Pons (tissue), 1 donor: ENCODE measurements around the gene ZDHHC14.

Source experiments
- DNase-seq: peaks from one replicate; pipeline ENCODE4 v3.0.0-alpha.2; 2016; ENCODE audit warnings: low spot score

ZDHHC14 gene

DNA sequence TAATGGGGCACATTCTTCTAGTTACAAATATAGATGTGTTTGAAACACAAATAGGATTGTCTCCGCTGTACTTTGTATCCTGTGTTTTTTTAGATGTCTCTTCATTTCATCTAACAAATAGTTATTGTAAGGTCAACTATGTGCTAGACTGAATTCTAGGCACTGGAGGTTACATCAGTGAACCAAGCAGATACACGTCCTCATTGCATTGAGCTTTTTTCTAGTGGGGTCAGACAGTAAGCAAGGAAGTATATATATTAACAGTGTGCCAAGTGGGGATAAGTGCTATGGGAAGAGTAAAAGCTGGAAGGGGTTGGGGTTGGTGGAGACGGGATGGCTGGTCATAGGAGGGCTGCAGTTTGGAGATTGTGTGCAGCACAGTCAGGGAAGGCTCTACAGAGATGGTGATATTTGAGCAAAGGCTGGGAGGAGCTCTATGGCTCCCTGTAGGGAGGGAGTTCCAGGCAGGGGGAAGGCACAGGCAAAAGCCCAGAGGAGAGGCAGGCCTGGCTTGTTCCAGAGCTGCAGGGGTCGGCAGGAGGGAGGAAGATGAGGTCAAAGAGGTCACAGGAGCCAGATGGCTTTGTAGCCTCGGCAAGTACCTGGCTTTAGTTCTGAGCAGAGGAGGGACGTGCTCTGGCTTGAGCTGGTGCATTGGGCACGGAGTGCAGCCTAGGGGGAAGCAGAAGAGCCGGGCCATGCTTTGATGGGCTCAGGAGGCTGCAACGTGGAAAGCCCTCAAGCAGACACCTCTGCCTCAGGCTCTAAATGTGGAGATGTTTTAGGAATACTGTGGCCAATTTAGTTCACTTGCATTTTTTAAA, 152.3 kb downstream of the ZDHHC14 start:
- peak; percentile 70 for DNase-seq

DNA sequence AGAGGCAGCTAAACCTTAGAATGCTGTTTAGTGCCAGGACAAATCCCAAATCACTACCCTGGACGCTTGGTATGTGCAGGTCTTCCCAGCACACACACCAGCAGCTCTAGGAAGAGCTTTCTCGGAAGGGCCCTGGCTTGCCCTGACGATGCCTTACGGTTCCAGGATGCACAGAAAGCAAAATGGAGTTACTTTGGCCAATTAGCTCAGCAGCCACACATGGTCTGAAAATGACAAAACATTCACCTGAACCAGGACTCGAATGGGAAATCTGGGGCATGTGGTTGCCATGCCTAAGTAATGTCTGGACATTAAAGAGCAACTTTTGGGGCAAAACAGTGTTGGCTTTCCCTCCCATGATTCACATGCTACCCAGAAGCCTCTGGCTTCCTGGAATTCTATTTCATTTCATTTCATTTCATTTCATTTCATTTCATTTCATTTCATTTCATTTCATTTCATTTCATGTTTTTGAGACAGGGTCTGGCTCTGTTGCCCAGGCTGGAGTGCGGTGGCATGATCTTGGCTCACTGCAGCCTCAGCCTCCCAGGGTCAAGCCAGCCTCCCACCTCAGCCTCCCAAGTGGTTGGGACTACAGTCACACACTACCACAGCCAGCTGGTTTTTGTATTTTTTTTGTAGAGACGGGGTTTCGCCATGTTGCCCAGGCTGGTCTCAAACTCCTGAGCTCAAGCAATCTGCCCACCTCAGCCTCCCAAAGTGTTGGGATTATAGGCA, 153.3 kb downstream of the ZDHHC14 start:
- DNase-seq = no peak

DNA sequence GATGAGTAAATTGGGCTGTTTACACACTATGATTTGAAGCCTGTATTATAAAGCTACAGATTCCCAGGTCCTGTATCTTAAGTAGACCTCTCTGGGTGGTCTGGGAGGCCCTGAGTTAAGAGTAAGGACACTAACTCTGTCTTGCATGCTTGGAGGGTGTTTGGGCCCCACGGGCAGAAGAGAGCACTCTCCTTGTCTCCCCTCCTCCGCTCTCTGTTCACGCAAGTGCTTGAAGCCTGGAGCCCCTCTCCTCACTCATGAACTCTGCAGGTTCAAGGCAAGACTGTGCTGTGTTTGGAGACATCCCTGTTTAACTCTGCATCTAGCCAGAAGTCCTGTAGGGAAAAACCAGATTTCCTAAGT, 154.0 kb downstream of the ZDHHC14 start:
- no peak for DNase-seq

DNA sequence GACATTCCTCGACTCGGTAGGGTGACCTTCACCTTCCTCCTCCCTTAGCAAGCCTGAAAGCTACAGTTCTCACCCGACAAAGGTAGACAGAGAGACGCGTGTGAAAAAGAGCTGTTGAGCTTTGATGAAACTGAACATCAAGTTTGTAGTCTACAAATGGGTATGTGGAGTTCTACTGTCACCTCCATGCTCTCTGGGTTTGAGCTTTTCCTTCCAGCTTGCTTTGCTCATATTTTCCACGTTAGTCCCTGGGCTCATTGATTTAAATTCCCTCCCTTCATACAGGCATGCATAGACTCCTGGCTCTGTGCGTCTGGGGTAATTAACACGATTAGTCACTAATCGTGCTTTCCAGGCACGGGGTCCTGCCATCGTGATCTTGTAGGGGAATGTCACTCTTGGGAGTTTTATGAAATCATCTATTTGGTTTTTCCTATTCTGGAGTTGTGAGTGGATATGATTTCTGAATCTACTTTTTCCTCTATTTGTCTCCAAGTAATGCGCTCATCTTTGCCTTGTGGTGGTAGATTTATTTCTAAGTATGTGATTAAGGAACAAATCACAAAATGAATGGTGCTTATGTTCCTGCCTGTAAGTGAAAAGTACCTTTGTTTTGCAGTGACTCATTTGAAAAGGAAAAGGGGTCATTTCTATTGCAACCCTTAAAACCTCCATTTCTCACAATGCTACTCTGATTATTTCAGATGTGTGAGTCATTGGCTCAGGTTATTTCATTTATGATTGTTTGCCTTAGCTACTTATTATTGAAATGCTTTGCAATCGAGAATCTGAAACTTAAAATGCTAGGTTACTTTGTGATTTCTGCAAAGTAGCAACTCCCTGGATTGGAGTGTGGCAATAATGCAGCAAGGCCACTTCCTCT, 154.6 kb downstream of the ZDHHC14 start:
- peak; percentile 61 for DNase-seq

DNA sequence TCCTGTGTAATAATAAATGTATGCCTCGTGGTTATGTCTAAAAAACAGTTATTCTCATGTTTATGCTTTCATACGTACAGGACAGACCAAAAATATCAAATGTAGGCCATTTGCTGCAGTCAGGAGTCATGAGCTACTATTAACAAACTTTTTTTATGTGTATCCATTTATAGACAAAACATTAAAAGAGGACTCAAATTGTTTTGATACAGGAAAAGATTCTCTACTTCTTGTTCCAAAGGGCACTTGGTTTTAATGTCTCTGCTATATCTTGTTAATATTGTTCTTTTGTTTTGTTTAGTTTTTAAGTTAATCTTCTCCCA, 155.2 kb downstream of the ZDHHC14 start:
- no peak for DNase-seq

DNA sequence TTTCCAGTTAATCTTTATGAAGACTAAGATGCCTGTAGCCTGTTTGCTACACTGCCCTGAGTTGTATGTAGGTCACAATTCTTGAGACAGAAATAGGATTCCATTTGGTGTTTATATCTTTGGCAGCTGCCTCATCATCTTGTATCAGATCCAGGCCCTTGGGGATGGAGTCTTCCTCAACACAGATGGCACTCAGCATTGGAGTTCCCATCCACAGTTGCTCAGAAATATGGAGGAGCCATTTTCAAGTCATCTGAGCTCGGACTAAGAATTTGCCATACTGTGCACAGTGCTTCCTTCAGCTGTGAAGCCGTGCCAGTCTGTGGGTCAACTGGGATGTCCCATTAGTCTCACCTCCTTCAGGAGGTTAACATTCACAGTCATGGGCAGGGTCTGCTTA, 156.6 kb downstream of the ZDHHC14 start:
- DNase-seq = no peak

DNA sequence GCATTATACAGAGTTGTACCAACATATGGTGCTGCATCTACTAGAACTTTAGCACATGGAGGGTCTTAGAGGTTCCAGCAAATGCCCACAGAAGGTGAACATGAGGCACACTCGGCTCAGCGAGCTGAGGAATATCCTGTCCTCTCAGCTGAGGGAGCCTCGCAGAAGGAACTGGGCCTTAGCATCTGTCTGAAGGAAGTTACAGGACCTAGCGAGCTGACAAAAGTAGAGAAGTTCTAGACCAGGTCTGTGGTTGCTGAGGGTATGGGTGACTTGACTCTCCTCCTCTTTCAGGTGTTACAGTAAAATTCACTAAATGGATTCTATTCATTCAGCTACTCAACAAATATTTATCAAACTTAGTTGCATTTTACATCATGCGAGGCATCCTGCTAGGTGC, 157.2 kb downstream of the ZDHHC14 start:
- DNase-seq = no peak

DNA sequence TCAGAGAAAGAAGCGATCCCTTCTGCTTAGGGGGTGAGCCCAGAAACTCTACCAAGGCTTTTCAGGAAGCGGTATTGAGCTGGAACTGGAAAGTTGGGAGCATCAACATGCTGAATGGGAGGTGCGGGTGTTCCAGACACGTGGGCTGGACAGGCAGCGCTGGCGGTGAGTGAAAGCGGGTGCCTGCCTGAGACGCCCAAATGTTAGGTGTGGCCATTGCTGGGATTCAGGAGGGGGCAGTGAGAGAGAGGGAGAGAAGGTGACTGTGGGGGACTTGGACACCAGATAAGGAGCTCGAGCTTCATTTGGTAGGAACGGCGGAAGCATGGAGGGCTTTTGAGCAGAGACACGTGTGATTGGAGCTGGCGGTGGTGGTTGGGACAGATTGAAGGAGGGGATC, 157.7 kb downstream of the ZDHHC14 start:
- no peak for DNase-seq

DNA sequence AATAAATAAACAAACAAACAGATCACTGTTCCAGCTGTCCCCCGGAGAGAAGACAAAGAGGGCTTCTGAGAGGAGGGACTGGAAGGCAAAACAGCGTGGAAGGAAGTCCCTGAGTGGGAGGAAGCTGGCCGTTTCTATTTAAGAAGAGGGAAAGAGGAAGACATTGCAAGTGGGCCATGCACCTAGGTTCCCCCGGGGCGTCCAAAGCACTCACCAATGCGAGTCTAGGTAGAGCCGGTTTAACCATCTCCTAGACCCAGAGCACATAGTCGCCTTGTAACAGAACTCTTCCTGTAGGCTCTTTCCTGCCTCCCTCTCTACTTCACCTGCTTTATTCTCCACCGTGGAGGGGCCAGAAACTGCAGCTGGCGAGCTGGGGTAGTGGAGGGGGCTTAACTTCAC, 158.4 kb downstream of the ZDHHC14 start:
- peak; percentile 83 for DNase-seq

DNA sequence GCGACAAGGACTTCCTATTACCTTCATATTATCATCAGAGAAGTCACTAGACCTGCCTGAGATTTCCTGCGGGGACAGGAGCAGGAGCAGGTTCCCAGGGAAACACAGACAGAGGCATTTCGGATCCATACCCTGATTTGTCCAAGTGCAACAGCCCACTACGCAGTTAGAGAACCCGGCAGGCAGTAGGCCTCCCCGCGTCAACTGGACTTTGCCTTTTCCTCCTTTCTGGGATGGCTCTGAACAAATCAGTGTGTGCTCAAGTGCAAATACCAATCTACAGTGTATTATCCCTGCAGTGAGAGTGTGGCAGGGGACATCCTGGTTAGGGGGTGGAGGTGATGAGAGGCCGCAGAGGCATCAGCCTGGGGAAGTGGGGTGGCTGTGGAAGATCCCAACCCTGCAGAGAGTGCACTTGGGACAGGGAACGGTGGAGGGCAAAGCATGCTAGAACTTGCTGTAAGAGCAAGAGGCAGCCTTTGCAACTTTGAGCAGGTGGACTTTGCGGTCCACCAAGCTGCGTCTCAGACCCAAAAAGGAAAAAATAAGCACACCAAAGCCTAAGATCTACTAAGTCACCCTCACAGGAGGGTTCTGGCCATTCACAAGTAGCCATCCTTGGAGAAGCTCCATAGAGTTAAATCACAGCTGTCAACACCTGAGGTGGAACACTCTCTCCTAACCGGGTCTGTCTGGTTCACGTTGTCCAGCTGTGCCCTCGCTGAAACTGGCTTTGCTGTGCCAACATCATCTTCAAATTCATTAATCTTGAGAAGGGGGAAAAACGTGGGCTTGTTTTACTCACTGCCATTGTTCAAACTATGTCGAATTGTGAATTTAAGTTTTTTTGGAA, 159.1 kb downstream of the ZDHHC14 start:
- DNase-seq = no peak

DNA sequence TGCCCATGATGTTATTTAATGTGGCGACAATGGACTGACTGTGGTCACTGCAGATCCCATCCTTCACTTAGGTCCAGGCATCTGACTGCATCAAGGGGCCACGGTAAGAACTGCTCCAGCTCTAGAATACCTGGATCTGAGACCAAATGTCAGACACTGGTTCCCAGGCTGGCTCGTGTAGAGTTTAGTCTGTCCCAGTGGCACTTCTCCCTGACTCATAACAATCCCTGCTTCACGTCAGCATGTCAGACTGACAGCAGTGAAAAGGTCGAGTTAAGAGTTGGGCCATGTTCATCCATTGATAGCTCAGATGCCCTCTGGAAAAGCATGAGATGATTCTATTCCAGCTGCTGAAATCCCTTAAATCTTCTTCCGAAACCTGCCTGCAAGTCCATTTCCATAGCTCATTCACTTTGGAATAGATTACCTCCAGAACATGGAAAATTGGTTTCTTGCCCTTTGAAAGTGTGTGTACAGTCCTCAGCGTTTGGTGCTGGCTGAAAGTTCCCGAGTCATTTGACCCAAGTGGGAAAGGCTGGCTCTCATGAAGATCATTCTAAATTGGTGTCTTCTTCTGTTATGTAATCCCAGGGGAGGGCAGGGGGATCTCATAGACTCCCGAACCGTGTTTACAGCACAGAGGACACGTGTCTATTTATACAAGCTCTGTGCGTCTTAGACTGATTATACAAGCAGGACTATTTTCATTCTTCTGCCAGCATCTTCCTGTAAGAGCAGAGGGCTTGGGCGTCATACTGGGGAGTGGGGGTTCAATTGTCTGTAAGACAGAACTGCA, 160.8 kb downstream of the ZDHHC14 start:
- DNase-seq = no peak

DNA sequence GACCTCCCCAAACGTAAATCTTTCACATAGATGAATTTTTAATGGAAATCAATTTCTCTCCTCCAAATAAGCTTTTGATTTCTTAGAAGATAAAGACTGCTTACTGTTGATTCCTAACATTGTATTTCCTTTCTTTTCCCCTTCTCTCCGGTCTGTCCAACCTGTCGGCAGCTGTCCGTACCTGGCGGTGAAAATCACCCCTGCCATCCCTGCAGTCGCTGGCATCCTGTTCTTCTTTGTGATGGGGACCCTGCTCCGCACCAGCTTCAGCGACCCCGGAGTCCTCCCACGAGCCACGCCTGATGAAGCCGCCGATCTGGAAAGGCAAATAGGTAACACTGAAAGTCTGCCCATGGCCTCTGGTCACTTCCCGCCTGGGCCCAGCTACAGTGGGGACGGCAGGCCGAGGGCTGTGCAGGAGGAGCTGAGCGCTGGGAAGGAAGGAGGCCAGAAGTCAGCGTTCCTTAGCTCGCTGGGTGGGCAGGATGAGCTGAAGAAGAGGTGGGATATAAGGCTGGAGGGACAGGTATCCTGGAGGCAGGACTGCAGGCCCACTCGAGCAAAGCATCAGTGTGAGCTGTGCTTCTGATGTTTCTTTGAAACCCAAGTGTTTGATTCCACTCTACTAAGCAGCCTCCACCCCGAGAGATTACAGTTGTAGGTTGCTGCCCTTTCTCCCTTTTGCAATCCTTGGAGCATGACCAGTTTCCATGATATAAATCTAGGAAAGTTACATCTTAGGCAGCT, 161.6 kb downstream of the ZDHHC14 start:
- DNase-seq = no peak

DNA sequence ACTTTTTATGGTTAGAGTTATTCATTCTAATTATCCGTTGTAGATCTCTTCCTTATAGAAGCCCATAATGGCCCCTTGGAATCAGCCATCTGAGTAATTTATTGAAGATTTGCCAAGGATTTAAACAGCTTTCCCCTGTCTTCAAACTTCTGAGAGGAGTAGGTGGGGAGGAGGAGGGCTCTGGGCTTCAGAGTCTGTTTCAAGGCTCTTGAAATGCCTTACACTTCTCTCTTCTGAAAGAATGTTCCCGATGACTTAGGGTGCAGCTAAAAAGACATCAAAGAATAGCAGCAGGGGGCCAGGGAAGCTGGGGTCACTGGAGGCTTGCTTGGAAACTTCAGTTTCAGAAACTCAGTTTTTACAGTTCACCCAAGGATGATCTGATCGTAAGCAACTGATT, 165.3 kb downstream of the ZDHHC14 start:
- no peak for DNase-seq

DNA sequence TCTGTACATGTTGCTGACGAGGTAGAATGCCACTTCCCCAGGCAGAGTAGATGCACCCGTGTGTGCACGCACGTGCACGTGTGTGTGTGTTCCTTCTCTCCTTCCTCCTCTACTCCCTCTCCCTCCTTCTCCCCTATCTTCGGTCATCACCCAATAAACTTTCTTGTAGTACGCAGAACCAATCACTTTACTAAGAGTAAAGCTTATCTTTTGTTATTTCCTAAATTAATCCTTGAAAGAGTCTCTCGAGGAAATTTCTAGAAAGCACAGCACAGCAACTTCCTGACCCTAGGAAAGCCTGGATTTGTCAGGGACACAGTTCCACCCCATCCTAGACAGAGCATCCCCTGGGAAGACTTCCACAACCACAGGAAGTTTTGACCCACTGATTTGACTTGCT, 166.1 kb downstream of the ZDHHC14 start:
- no peak for DNase-seq

DNA sequence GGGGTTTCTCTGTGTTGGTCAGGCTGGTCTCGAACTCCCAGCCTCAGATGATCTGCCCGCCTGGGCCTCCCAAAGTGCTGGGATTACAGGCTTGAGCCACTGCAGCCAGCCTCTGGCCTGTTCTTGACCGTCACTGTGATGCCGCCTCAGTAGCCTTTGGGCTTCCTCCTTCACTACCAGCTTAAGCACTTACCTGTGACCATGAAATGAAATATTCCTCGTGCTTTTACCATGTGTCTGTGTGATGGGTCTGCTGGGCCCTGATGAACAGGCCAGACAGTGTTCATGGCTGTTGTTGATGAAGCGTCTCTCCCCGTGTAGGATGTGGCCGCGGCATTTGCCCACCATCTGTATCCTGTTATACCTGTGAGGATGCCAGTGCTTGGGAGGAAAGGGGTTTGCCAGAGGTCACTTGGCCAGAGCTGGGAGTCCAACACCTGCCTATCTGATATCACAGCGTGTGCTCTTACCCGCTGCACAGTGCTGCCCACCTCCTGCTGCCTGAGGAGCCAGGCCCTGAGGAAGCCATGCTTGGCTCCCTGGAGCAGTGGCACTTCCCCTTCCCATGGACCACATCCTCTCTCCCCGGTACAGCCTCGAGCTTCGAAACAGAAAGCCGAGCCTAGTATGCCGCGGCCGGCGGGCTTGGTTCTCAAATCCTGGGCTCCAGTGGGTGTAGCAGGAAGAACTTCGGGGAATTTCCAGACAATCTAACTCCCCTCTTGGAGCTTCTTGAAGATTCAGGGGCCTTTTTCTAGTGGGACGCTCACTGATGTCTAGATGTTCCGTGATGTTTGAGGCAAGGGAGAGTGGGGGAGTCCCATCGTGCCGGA, 167.9 kb downstream of the ZDHHC14 start:
- DNase-seq = no peak

DNA sequence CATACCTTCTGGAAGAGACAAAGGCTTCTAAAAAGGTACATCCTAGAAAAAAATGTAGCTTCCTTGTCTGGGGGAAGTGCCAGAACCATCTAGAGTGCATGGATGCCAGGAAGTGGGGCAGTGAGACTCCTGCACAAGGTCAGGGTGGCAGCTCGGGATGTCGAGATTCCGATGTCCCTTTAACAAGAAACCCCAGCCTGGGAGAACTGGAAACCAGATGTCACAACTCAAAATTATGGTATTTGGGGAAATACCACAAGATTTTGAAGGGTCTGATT, 168.4 kb downstream of the ZDHHC14 start:
- DNase-seq = no peak

DNA sequence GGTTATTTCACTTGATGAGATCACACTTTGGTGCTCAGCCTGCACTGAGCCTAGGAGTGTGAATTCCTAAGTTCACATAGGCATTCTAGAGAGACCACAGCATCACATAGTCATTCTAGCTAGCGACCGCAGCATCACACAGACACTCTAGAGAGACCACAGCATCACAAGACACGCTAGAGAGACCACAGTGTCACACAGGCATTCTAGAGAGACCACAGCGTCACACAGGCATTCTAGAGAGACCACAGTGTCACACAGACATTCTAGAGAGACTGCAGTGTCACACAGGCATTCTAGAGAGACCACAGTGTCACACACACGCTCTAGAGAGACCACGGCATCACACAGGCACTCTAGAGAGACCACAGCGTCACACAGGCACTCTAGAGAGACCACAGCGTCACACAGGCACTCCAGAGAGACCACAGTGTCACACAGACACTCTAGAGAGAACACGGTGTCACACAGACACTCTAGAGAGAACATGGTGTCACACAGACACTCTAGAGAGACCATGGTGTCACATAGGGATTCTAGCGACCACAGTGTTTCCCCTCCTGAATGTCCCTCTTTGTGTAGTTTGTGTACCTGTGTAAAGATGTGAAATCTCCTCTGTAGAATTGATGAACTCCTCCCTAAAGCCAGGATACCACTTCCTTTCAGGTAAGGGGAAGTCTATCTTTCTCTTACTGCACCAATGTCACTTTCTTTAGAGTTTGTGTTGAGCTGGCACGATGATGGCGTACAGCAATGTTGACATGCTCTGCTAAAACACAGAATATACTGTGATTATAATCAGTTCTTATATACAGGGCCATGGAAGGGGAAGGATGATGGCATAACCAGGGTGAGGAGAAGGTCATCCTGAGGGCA, 169.4 kb downstream of the ZDHHC14 start:
- DNase-seq = no peak

DNA sequence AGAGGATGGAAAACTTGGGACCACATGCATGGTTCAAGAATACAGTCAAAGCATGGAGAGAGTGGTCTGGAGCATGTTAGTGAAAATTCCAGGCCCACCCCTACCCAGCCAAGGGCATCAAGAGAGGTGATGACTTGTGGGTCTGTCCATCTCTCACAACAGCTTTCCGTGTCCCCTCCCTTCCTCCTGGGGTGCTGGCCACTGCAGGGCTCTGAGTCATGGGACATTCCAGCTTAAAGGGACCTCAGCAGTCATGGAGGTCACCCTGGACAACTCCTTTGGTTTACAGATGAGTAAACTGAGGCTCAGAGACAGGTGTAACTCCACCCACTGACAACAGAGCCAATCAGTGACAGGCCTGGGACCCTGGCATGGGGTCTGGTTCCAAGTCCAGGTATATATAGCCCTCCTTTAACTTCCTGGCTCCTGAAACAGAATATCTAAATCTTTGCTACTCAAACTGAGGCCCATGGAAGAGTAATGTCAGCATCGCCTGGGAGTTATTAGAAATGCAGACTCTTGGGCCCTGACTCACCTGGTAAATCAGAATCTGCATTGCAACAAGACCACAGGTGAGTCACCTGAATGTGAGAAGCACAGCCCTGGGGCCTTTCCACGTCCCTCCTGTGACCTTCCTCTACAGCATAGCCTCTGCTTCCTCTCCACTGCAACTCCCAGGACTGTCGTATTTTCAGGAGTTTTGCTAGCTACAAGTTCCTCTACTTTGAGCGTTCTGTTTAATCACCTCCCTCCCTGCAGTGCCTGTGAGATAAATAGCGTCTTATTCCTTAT, 170.2 kb downstream of the ZDHHC14 start:
- DNase-seq = no peak
